GM21515 (cell line): ENCODE data around the gene MEGF11.
"Not testable (repeated sequence)": the region's sequence is repeated elsewhere in the genome, so short reads cannot be mapped to it uniquely, and the experiment has no call there.

ENCODE experiments used
- ATAC-seq: cut with Tn5 transposase; IDR thresholded peaks from one replicate; pipeline ENCODE4 v1.9.1; 2021; ENCODE audit not compliant: unreplicated experiment

The MEGF11 gene

DNA sequence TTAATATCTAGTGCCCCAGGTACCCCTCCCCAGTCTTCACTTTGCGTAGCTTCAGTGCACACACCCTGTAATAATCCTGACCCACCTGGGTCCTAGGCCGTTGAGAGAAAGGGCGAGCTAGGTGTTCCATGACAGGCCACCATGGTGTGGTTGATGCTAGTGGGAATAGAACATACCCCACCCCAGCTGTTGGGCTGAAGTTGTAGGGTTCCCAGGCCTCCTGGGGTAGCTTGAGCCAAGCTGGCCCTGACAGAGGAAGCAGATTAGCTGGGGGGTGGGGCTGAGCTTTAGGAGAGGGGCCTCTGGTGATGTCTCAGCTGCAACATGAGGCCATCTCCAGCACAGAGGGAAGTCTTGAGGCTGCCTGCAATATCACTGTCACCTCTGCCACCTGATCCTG lies 343.7 kb downstream of the MEGF11 start:
- no peak for ATAC-seq

DNA sequence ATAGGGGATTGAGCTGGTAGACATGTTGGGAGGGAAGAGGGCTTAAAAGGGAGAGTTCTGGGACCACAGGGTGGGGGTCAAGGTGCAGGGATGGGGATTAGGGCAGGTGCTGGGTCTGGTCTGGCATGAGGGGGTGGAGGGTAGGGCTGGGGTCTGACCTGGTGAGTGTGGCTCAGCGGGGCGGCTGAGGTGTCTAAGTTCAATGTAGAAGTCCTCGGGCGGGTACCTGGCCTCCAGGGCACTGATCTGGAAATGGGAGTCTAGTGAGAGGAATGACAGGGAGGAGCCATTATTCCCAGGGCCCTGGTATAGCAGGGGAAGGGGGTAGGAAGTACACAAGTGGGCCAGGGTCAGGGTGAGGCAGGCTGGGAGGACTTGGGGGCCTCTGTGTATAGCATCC lies 344.7 kb downstream of the MEGF11 start:
- no peak for ATAC-seq

DNA sequence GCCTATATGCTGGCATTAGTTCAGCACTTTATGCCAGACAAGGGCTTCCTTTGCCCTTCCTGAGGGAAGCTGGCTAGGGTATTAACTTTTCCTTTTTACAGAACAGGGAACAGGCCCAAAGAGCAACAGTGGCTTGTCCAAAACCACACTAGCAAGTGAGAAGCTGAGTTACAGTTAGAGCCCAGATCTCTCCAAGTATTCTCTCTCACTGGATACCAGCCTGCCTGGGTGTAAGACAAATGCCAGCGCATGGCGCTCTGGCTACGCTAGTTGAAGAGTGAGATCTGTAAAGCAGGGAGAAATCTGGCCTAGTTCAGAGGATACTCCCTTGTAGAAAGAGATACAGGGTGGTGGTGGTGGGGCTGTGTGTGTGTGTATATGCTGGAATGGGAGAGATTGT lies 345.9 kb downstream of the MEGF11 start:
- ATAC-seq: no peak

GRCh38 chr15:65906396-65906795 lies 347.2 kb downstream of the MEGF11 start:
- no peak for ATAC-seq

GRCh38 chr15:65904301-65904700 lies 349.2 kb downstream of the MEGF11 start:
- no peak for ATAC-seq

DNA sequence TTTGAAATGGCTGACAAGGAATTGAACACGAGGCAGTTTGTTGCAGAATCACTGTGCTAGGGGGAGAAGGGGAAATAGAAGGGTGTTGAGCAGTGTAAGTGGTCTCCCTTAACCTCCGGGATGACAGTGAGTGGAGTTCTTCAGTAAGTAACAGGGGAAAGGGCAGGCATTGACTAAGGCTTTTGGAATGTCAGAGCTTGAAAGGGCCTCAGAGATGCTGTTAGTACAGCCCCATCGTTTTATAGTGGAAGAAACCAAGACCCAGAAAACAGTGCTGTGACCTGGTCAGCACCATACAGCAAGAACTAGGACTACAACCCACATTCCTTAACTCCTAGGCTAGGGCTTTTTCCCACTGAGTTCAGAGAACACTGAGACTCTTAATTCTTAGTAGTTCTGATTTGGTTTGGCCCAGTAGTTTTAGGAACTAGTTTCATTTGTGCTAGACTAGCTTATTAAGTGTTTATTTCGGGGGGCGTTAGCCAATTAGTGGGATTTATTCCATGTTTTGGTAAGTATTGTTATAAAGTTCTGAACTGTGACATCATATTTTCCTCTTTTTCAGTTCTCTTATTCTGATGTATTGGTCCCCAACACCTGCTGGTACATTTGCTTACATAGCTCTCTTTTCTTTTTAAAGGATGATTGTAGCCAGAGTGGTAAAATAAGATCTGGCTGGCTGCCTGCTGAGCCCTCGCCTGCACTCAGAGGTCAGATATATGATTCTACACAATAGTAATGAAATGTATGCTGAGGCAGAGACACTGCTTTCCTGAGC lies 350.1 kb downstream of the MEGF11 start:
- ATAC-seq: no peak

GRCh38 chr15:65902373-65902772 lies 351.2 kb downstream of the MEGF11 start:
- peak; percentile 72 for ATAC-seq

DNA sequence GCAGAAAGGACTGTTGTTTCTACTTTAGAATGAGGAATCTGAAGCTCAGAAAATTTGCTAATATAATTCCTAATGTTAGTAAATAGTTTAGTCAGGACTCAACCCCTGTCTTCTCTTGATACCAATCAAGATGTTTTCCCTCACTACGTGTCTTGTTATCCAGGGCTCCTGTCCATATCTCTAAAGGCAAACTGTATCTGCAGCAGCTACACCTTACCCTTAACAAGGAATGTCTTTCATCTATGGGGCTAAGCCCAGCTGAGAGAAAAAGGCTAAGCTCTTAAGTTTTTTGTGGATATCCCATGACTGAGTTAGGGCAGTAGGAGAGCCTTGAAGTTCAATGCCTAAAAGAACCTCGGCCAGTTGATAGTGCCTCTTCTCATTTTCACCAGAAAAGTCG lies 351.7 kb downstream of the MEGF11 start:
- no peak for ATAC-seq

DNA sequence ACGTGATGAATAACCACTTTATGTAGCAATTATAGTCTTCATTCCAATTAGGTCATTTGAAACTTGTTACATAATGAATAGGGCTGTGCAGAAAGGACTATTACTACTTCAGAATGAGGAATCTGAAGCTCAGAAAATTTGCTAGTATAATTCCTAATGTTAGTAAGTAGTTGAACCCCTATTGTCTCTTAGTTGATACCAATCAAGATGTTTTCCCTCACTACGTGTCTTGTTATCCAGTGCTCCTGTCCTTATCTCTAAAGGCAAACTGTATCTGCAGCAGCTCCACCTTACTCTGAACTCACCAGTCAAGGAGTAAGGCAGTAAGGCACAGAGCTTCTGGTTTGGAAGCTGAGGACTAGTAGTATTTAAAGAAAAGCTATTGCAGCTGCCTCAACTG lies 352.2 kb downstream of the MEGF11 start:
- ATAC-seq: no peak

DNA sequence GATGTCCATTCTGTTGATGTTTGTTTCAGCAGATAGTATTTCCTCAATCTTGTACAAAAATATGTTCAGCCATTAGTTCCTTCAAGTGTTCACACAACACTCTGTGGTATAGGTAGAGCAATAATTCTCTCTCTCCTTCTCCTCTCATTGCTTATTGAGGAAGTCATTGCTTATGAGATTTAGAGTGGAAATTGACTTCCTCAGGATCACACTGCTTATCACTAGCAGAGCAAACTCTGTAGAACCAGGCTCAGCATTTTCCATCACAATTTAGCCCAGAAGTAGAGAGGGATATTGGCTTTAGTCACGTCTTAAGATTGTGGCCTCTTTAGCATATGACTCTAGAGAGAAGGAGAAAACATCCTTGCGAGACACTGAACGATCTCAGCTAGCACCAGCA lies 353.1 kb downstream of the MEGF11 start:
- no peak for ATAC-seq

DNA sequence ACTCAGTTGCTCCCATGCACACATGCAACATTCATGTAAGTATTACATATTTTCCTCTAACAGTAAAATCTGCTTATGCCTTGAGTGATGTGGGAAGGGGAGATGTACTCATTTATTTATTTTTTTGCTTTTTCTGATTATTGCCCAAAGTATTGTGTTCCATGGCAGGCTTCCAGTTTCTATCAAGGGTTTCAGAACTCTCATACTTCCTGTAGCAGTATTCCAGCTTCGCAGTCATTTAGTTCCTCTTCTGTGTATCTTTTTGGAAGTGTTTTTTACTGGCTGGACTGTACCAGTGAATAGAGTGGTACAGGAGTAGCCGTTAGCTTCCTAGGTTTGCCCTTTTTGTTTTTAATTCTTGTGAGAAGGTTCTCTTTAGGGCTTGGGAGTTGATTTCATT lies 357.3 kb downstream of the MEGF11 start:
- ATAC-seq: no peak

DNA sequence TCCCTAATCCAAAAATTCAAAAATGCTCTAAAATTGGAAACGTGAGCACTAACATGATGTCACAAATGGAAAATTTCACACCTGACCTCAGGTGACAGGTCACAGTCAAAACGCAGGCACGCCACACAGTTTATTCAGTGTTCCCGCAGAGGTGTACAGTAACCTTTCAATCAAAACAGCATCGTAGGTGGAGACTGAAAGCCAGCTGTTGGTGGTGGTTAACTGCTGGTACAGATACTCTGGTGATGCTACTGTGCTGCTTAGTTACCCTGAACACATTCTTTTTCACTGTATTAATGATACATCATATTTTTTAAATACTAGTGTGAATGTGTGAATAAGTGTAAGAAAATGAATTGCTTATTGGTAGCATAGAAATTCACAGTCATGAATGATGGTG lies 360.5 kb downstream of the MEGF11 start:
- no peak for ATAC-seq

- no peak for ATAC-seq
These were observed 364.6 kb downstream of the MEGF11 start for GRCh38 chr15:65888981-65889380.

- no peak for ATAC-seq
These were observed 366.0 kb downstream of the MEGF11 start for GRCh38 chr15:65887565-65887964.

DNA sequence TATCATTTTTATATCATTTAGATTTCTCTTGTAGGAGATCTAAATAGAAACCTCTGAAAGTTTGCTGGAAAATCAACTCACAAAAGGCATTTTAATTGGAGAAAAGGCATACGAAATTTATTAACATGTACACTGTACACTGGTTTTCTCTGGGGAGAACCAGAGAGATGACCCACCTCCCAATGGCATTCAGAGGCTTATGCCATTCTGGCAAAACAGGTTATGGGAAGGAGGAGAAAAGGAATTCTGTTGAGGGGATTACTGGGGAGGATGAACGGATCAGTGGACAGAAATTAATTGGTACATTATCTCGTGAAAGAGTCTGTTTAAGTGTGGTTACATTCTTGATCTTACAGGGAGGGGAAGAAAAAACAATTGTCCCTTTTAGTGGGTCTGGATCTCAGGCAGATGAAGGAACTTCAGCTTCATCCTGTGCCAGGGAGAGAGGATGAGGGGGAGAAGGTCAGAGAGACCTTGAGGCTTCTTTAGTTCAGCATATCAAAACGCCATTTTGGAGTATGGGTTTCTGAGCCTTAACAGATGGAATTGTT lies 367.8 kb downstream of the MEGF11 start:
- no peak for ATAC-seq

DNA sequence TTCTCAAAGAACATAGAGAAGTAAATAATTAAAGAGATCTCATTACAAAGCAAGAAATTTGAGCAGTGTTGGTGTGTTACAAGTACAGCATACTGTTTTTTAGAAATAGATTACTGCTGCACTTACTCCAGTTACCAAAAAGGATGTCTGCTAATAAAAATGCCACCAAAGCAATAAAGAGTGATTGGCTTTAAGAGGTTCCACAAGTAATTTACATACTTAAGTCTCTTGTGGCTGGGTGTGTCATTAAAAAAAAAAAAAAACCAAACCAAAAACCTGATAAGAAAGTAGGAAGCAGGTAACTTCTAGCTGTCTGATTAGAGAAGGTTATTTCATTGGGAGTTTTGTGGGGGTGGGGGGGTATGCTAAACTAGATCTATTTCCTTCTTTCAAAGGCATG lies 369.0 kb downstream of the MEGF11 start:
- no peak for ATAC-seq

DNA sequence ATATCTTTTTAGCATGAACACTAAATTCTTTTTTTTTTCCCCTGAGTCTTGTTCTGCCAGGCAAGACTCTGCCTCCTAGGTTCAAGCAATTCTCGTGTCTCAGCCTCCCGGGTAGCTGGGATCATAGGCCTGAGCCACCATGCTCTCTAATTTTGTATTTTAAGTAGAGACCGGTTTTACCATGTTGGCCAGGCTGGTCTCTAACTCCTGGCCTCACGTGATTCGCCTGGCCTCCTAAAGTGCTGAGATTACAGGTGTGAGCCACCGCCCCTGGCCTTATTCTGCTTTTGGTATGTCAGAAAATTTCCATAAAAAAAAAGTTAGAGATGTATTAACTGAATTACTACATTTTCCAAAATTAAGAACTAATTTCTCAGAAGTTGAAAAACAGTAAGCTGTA lies 370.0 kb downstream of the MEGF11 start:
- no peak for ATAC-seq

GRCh38 chr15:65881766-65882434 lies 371.6 kb downstream of the MEGF11 start:
- no peak for ATAC-seq

GRCh38 chr15:65877749-65878148 lies 375.8 kb downstream of the MEGF11 start:
- no peak for ATAC-seq

- ATAC-seq: no peak
These were observed 378.1 kb downstream of the MEGF11 start for GRCh38 chr15:65875458-65875857.

DNA sequence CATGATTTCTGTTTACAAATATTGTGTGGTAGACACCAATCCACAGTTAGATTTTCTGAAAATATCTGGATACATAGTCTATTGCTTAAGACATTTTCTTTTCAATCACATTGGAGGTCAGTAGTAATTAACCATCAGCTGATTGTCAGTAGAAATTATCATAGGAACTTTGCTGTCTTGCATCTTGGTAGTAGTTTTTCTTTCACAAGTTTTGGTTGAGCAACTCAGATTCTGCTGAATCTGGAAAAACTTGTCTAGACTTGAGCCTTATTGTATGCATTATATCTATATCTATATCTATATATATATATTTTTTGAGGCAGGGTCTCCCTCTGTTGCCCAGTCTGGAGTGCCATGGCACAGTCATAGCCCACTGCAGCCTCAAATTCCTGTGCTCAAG lies 380.3 kb downstream of the MEGF11 start:
- ATAC-seq: no peak

- ATAC-seq: not testable (repeated sequence)
These were observed 381.0 kb downstream of the MEGF11 start for GRCh38 chr15:65872596-65872995.
